CD1c-positive myeloid dendritic cell (primary cell): Measurements from ENCODE around the gene CARMIL3.

Experiments
- DNase-seq: peaks from one replicate; pipeline ENCODE4 v3.0.0-alpha.2; 2016; ENCODE audit errors: extremely low spot score

The CARMIL3 gene

GRCh38 chr14:24115422-24116127 is 63.8 kb downstream of the CARMIL3 start:
- DNase-seq: no peak

- no peak for DNase-seq
Measured at GRCh38 chr14:24116128-24116814, 64.5 kb downstream of the CARMIL3 start.

- DNase-seq: no peak
Measured at GRCh38 chr14:24117179-24117578, 65.4 kb downstream of the CARMIL3 start.
